Upper lobe of left lung (tissue), 6 donors: ENCODE data around the gene GCNT4. TPM values are rescaled to one million over a fixed set of nuclear protein-coding genes. Genes with fewer than 3 reads are reported as not detected.

Experiments
- ATAC-seq, 2 donors: fragments of 200-7000 bp; cut with Tn5 transposase; one replicate each; pipeline ENCODE4 v1.9.1; 2022; ENCODE audit warnings: mild to moderate bottlenecking in 2 of 2, moderate library complexity in 2 of 2; ENCODE audit not compliant: low FRiP score in 2 of 2
- DNase-seq, 2 donors: peaks; one replicate each; pipeline ENCODE4 v3.0.0-alpha.2; 2019 to 2020
- H3K27ac ChIP-seq, 4 donors: fragments of 200-600 bp; sonication (generic); one replicate each; pipeline ENCODE4 v1.5.1; 2016 to 2019
- H3K27me3 ChIP-seq, 4 donors: fragments of 200-600 bp; sonication (generic); one replicate each; pipeline ENCODE4 v1.5.1; 2017 to 2019
- H3K36me3 ChIP-seq, 4 donors: fragments of 200-600 bp; sonication (generic); one replicate each; pipeline ENCODE4 v1.5.1; 2016 to 2019
- H3K4me1 ChIP-seq, 4 donors: fragments of 200-600 bp; sonication (generic); one replicate each; pipeline ENCODE4 v1.5.1; 2018 to 2019
- H3K4me3 ChIP-seq, 4 donors: fragments of 200-600 bp; sonication (generic); one replicate each; pipeline ENCODE4 v1.5.1; 2017 to 2019; ENCODE audit warnings: mild to moderate bottlenecking in 2 of 4, moderate library complexity in 1 of 4
- H3K9me3 ChIP-seq, 4 donors: fragments of 200-600 bp; sonication (generic); one replicate each; pipeline ENCODE4 v1.5.1; 2018 to 2019
- CTCF ChIP-seq, 6 experiments: fragments of 450-650 bp in 4 of 6; fragments of 200-600 bp in 2 of 6; sonication (generic) in 2 of 6; IDR thresholded peaks; one replicate each; pipeline ENCODE4 v1.5.1; 2016 to 2019; ENCODE audit warnings: antibody characterized with exemption in 6 of 6
- EP300 ChIP-seq, 4 donors: sonication (generic); formaldehyde crosslinking; IDR thresholded peaks; one replicate each; pipeline ENCODE4 v1.5.1; 2017; ENCODE audit warnings: antibody characterized with exemption in 4 of 4, control low read depth in 2 of 4
- POLR2A ChIP-seq, 4 donors: fragments of 450-650 bp; IDR thresholded peaks; one replicate each; pipeline ENCODE4 v1.5.1; 2016 to 2017; ENCODE audit warnings: antibody characterized with exemption in 4 of 4, mild to moderate bottlenecking in 2 of 4
- POLR2AphosphoS5 ChIP-seq, 2 donors: sonication (generic); formaldehyde crosslinking; IDR thresholded peaks; one replicate each; pipeline ENCODE4 v1.5.1; 2017; ENCODE audit warnings: antibody characterized with exemption in 2 of 2
- WGBS, 2 donors: methylation state at CpG; one replicate each; pipeline ENCODE4 v1.1.5; 2017 to 2018; 5-methylcytosine and 5-hydroxymethylcytosine counted together
- total RNA-seq, 6 donors: library from RNA; depleted of rRNA in 4 of 6; stranded (reverse); fragments of >200 nt in 4 of 6; gene quantifications; one replicate each; pipeline versions ENCODE4 v1.1.0 to v1.2.1, GENCODE V29; 2016 to 2021
- donor health status: DM: no; HTN: no; CAD: no; lungs with moderate emphysema.
- donor health status: DM: no; HTN: yes; CAD: no; lungs with severe emphysema.

GCNT4 gene
- total RNA-seq, 6 donors from 2014 or later: 0.33 to 3.6 (median 1.8) TPM

DNA sequence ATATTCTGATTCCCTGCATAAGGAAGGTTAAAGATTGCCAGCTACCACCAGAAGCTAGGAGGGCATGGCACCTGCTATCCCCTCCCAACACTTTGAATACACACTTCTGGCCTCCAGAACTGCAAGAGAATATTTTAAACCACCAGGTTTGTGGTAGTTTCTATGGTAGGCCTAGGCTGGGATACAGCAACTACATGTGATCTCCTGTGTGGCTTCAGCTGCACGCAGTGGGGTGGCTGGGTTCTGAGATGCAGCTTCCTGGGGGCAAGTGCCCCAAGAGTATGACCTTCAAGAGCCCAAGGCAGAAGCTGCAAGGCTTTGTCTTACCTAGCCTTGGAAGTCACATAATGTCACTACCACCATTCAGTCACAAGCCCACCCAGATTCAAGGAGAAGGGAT, 39.6 kb downstream of the GCNT4 start:
- Histone ChIP-seq H3K4me1 (no peaks in the 10 kb centered on the region), H3K9me3 (no peaks in the 10 kb centered on the region), H3K4me3 (no peak overlapping the region), H3K36me3 (no peaks in the 10 kb centered on the region), H3K27ac (no peak overlapping the region), H3K27me3 (no peaks in the 10 kb centered on the region)
- 100% methylated on average over 1 of the region's 1 CpG for WGBS, 2 donors
- DNase-seq: no peak
- no peak for ATAC-seq
- no peak for TF ChIP-seq CTCF (IDR thresholded peaks at IDR 0.05)
- TF ChIP-seq POLR2A (IDR thresholded peaks at IDR 0.05): no peak
- no peak for TF ChIP-seq POLR2AphosphoS5 (IDR thresholded peaks at IDR 0.05)
- TF ChIP-seq EP300 (IDR thresholded peaks at IDR 0.05): no peak

DNA sequence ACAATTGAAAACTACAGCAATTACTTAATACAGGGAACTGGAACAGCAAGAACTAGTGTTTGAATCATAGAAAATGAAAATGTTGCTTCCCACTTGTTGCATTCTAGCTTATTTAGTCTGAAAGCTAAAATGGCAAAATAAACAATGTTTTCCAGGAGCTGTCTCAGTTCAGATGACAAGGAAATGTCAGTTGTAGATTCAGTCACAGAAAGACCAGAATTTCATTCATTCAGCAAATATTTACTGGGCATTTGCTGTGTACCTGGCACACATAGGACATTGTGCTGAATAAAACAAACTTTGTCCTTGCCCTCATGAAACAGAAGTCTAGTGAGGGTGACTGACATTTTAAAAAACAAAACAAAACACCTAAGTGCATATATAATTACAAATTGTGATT, 41.5 kb downstream of the GCNT4 start:
- Histone ChIP-seq H3K36me3 (no peaks in the 10 kb centered on the region), H3K27me3 (no peaks in the 10 kb centered on the region), H3K4me1 (no peaks in the 10 kb centered on the region), H3K27ac (no peak overlapping the region), H3K9me3 (peaks cover 0 to 5% (median under 1%) of the 10 kb centered on the region in 4 donors), H3K4me3 (no peak overlapping the region)
- no peak for TF ChIP-seq POLR2AphosphoS5 (IDR thresholded peaks at IDR 0.05)
- TF ChIP-seq POLR2A (IDR thresholded peaks at IDR 0.05): no peak
- TF ChIP-seq EP300 (IDR thresholded peaks at IDR 0.05): no peak
- no peak for TF ChIP-seq CTCF (IDR thresholded peaks at IDR 0.05)
- no peak for DNase-seq
- ATAC-seq: no peak

- Histone ChIP-seq H3K27me3 (no peaks in the 10 kb centered on the region), H3K36me3 (no peaks in the 10 kb centered on the region)
- 65 to 79% methylated on average over 7 of the region's 7 CpGs for WGBS, 2 donors
These were observed 42.6 kb downstream of the GCNT4 start for GRCh38 chr5:75009556-75010345.

DNA sequence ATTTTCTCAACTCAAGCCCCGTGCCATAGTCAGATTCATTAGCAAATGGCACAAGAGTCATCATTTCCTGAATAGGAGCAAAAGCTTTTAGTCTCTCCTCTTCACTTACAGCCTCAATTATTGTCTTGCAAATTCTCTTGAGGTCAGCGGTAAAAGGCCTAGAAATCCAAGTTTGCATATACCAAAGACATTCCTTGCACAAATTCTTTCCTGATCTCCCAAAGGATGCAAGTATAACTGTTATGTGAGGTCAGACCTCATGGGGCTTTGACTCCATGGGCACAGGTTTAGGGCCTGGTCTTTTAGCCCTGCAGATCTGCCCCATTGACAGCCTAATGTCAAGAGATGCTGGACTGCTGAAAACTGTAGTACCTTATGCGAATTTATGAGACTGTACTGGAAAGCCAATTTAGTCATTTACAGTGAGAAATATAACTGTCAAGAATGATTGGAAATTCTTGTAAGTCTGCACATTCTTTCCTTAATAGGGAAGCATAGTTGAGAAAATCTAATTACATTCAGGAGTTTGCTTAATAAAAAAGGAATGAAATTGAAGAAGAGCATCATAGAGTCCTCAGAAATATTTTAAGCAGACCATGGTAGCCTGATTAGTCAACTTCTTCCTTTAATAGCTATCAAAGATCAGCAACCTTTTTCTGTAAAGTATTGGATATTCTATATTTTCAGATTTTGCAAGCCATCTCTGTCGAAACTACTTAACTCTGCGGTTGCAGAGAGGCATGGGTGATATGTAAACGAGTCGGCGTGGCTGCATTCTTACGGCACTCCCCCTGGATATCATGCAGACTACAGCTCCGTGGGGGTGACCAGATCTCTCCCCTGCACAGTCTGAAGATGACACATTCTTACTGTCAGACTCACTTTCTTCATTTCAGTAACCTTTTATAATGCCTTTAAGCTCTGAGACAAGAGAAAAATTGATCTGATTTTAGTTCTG, 45.2 kb downstream of the GCNT4 start:
- Histone ChIP-seq H3K9me3 (peaks cover 0 to 17% (median 1%) of the 10 kb centered on the region in 4 donors), H3K4me1 (no peaks in the 10 kb centered on the region), H3K36me3 (no peaks in the 10 kb centered on the region), H3K4me3 (no peak overlapping the region), H3K27ac (no peak overlapping the region), H3K27me3 (no peaks in the 10 kb centered on the region)
- ATAC-seq: no peak
- TF ChIP-seq POLR2A (IDR thresholded peaks at IDR 0.05): no peak
- TF ChIP-seq POLR2AphosphoS5 (IDR thresholded peaks at IDR 0.05): no peak
- no peak for TF ChIP-seq CTCF (IDR thresholded peaks at IDR 0.05)
- TF ChIP-seq EP300 (IDR thresholded peaks at IDR 0.05): no peak
- 63 to 69% methylated on average over 10 of the region's 10 CpGs for WGBS, 2 donors
- DNase-seq: no peak

More at GRCh38 chr5:75009556-75010345, 42.6 kb downstream of the GCNT4 start:
- Histone ChIP-seq H3K4me3 (no peak overlapping the region), H3K27ac (no peak overlapping the region), H3K9me3 (peaks cover 0 to 14% (median 1%) of the 10 kb centered on the region in 4 donors), H3K4me1 (no peaks in the 10 kb centered on the region)
- TF ChIP-seq POLR2A (IDR thresholded peaks at IDR 0.05): no peak
- no peak for TF ChIP-seq EP300 (IDR thresholded peaks at IDR 0.05)
- no peak for TF ChIP-seq CTCF (IDR thresholded peaks at IDR 0.05)
- no peak for TF ChIP-seq POLR2AphosphoS5 (IDR thresholded peaks at IDR 0.05)
- DNase-seq: no peak
- ATAC-seq: no peak
